GM12878 (cell line): ENCODE measurements around the gene RFX1. TPM values are rescaled to one million over a fixed set of nuclear protein-coding genes. Genes with fewer than 3 reads are reported as not detected.

ENCODE experiments used
- ATAC-seq: fragments of 200-7000 bp; cut with Tn5 transposase; 3 replicates; pipeline ENCODE4 v1.9.1; 2020; ENCODE audit warnings: mild to moderate bottlenecking, moderate library complexity
- BruUV-seq: library from RNA; stranded (reverse); fragments of 400-500 nt; replicated peaks from 2 replicates; lab custom pipeline; 2021; lab: Mats Ljungman, UMichigan
- CTCF ChIA-PET: fragments of 300-600 bp; sonication (Branson Sonifier 250); formaldehyde crosslinking; extraction: SDS; loops from one replicate; lab custom pipeline; 2021; ENCODE audit warnings: inconsistent platforms; lab: Yijun Ruan, JAX
- POLR2A ChIA-PET: fragments of 350-600 bp; formaldehyde crosslinking; extraction: SDS; loops from one replicate; lab custom pipeline; 2021; ENCODE audit warnings: inconsistent platforms; lab: Charles Lee
- RAD21 ChIA-PET: fragments of 300-600 bp; sonication (Branson Sonifier 250); formaldehyde crosslinking; loops from one replicate; lab custom pipeline; 2023; ENCODE audit warnings: antibody characterized with exemption; ENCODE audit not compliant: unreplicated experiment; lab: Charles Lee
- SMC1A ChIA-PET: fragments of 300-600 bp; sonication (Branson Sonifier 250); formaldehyde crosslinking; loops from one replicate; lab custom pipeline; 2023; ENCODE audit not compliant: unreplicated experiment, uncharacterized antibody; lab: Charles Lee
- DNase-seq: peaks from one replicate; pipeline ENCODE4 v3.0.0-alpha.2; 2011; ENCODE audit warnings: low read depth, low spot score
- FAIRE-seq: peaks from 3 replicates; lab custom pipeline; 2011; peaks lifted over from hg19 to GRCh38; lab: Jason Lieb, UNC
- H2AFZ ChIP-seq: 2 replicates; pipeline ENCODE4 v1.6.0; 2011; ENCODE audit warnings: low read depth, low read length, control low read depth; ENCODE audit not compliant: control insufficient read depth
- H3K27ac ChIP-seq: 2 replicates; pipeline ENCODE4 v1.5.1; 2011; ENCODE audit warnings: control low read depth; ENCODE audit not compliant: control insufficient read depth, insufficient read depth
- H3K27me3 ChIP-seq, 2 experiments: replicated peaks in 1 of 2; 2 replicates each; pipeline versions ENCODE4 v1.6.0 to v1.6.1; 2011; ENCODE audit warnings: low read length in 1 of 2; ENCODE audit not compliant: control insufficient read depth in 2 of 2, insufficient read depth in 2 of 2
- H3K36me3 ChIP-seq, 2 experiments: 2 replicates each; pipeline ENCODE4 v1.5.1; 2011; ENCODE audit warnings: low read length in 1 of 2; ENCODE audit not compliant: control insufficient read depth in 2 of 2, insufficient read depth in 2 of 2
- H3K4me1 ChIP-seq: 2 replicates; pipeline ENCODE4 v1.6.1; 2011; ENCODE audit warnings: mild to moderate bottlenecking, low read length, moderate library complexity, mixed read lengths; ENCODE audit not compliant: control insufficient read depth, insufficient read depth
- H3K4me2 ChIP-seq: 2 replicates; pipeline ENCODE4 v1.6.0; 2011; ENCODE audit warnings: control low read depth; ENCODE audit not compliant: control insufficient read depth, insufficient read depth
- H3K4me3 ChIP-seq: fragments of 200-600 bp; sonication (generic); 2 replicates; pipeline ENCODE4 v1.5.1; 2016
- H3K79me2 ChIP-seq: 2 replicates; pipeline ENCODE4 v1.6.0; 2011; ENCODE audit warnings: low read length; ENCODE audit not compliant: control insufficient read depth, insufficient read depth
- H3K9ac ChIP-seq: 2 replicates; pipeline ENCODE4 v1.8.0; 2011; ENCODE audit warnings: low read length, control low read depth, mixed read lengths; ENCODE audit not compliant: control insufficient read depth, insufficient read depth
- H3K9me3 ChIP-seq: replicated peaks from 3 replicates; pipeline ENCODE4 v1.5.1; 2011; ENCODE audit warnings: mild to moderate bottlenecking, low read length; ENCODE audit not compliant: control insufficient read depth, insufficient read depth
- H4K20me1 ChIP-seq: 2 replicates; pipeline ENCODE4 v1.6.0; 2011; ENCODE audit not compliant: control insufficient read depth, insufficient read depth
- RB1 ChIP-seq: fragments of 450-650 bp; formaldehyde crosslinking; IDR thresholded peaks from 2 replicates; pipeline ENCODE4 v1.6.1; 2017; ENCODE audit warnings: mild to moderate bottlenecking, borderline replicate concordance
- REST ChIP-seq: IDR thresholded peaks from 2 replicates; pipeline ENCODE4 v1.6.1; 2012; ENCODE audit warnings: mild to moderate bottlenecking, low read depth, low read length
- RFX5 ChIP-seq: IDR thresholded peaks from 2 replicates; pipeline ENCODE4 v1.6.1; 2011; ENCODE audit warnings: low read depth, low read length, improper control_type of control experiment
- WGBS: methylation state at CpG from one replicate; pipeline ENCODE4 v1.1.6; 2016; ENCODE audit warnings: low lambda C conversion rate; ENCODE audit not compliant: insufficient replicate concordance, insufficient coverage; ENCODE audit errors: missing lambda C conversion rate; 5-methylcytosine and 5-hydroxymethylcytosine counted together
- in situ Hi-C: fragments of 300-500 bp; cut with MboI; formaldehyde crosslinking; loops from 9 replicates; pipeline ENCODE4 v1.14.3; 2018; ENCODE audit warnings: mixed read lengths
- intact Hi-C: fragments of 100-400 bp; cut with micrococcal nuclease; formaldehyde crosslinking; loops from one replicate; pipeline ENCODE4 v1.14.2; 2022; ENCODE audit not compliant: unreplicated experiment
- polyA plus RNA-seq, 11 experiments: library from polyadenylated mRNA; depleted of rRNA in 4 of 11; unstranded in 6 of 11; stranded (reverse) in 5 of 11; fragments of >200 nt; fragmentation: Nextera tagmentation in 4 of 11; fragmentation: Illumina TruSeq in 1 of 11; extraction: Ambion mirVana in 4 of 11; extraction: Trizol in 1 of 11; gene quantifications; 1 replicate in 1 of 11; 2 replicates in 10 of 11; pipeline versions ENCODE4 v1.2.1 to v1.2.3, GENCODE V29; 2011 to 2016; ENCODE audit warnings: inconsistent platforms in 2 of 11, missing spikeins in 2 of 11, low read depth in 1 of 11
- total RNA-seq, 4 experiments: library from RNA; depleted of rRNA in 3 of 4; stranded (reverse); fragments of >200 nt in 3 of 4; fragmentation: Illumina TruSeq in 1 of 4; extraction: Trizol in 1 of 4; gene quantifications; 2 replicates each; pipeline versions ENCODE4 v1.2.1 to v1.2.3, GENCODE V29; 2013 to 2021

The RFX1 gene
- total and polyA plus RNA-seq, 10 of the 15 experiments (the other 5 are each of a cell fraction or from before 2014, with no cell fraction given): 0.05 to 11.0 (median 1.5) TPM

GRCh38 chr19:13997631-13997962 is 8.5 kb downstream of the RFX1 start:
- Histone ChIP-seq H3K4me1 (peaks cover 18% of the 10 kb centered on the region), H3K9me3 (peaks cover 5% of the 10 kb centered on the region; the same call in 2 of the 3 replicates), H3K27me3 (no peaks in the 10 kb centered on the region), H4K20me1 (no peaks in the 10 kb centered on the region), H3K9ac (no peak overlapping the region), H3K4me2 (no peak overlapping the region), H2AFZ (no peak overlapping the region)
- 92% methylated on average over 6 of the region's 6 CpGs for WGBS
- ChIA-PET RAD21 (no interaction called here), POLR2A (no interaction called here)
- ATAC-seq (no peak), DNase-seq (no peak)
- no TSS peak for BruUV-seq
- in situ Hi-C loops: no loop called here
- intact Hi-C loops: no loop called here
- no peak for TF ChIP-seq RFX5
- no peak for TF ChIP-seq REST
- no peak for TF ChIP-seq RB1
- TF ChIP-seq, all 136 proteins: peak for 0
- FAIRE-seq: no peak
- Histone ChIP-seq H3K27ac (no peak overlapping the region), H3K79me2 (peaks cover 3% of the 10 kb centered on the region), H3K4me3 (no peak overlapping the region), H3K36me3 (no peaks in the 10 kb centered on the region; a peak in 2 of 4 replicates)
- ChIA-PET CTCF (interaction anchor here (0.6 kb wide), 1 partner anchor 62 kb away, joined by 3 read pairs; no protein-coding TSS in a partner anchor), SMC1A (interaction anchor here (1.9 kb wide), 1 partner anchor 27 kb away, joined by 5 read pairs; no protein-coding TSS in a partner anchor)
